Erythroblast (primary cell): ENCODE results near the gene TEX19.

Experiments
- DNase-seq, 2 experiments: peaks; one replicate each; lab custom pipeline; 2025; lab: John Stamatoyannopoulos, UW
- GATA1 ChIP-seq: IDR thresholded peaks from 2 replicates; pipeline ENCODE4 v1.6.1; 2011; ENCODE audit warnings: low read depth, mild to moderate bottlenecking, control low read depth, low read length, moderate library complexity
- POLR2A ChIP-seq: IDR thresholded peaks from 2 replicates; pipeline ENCODE4 v1.6.1; 2011; ENCODE audit warnings: mild to moderate bottlenecking, low read length

Gene TEX19

DNA sequence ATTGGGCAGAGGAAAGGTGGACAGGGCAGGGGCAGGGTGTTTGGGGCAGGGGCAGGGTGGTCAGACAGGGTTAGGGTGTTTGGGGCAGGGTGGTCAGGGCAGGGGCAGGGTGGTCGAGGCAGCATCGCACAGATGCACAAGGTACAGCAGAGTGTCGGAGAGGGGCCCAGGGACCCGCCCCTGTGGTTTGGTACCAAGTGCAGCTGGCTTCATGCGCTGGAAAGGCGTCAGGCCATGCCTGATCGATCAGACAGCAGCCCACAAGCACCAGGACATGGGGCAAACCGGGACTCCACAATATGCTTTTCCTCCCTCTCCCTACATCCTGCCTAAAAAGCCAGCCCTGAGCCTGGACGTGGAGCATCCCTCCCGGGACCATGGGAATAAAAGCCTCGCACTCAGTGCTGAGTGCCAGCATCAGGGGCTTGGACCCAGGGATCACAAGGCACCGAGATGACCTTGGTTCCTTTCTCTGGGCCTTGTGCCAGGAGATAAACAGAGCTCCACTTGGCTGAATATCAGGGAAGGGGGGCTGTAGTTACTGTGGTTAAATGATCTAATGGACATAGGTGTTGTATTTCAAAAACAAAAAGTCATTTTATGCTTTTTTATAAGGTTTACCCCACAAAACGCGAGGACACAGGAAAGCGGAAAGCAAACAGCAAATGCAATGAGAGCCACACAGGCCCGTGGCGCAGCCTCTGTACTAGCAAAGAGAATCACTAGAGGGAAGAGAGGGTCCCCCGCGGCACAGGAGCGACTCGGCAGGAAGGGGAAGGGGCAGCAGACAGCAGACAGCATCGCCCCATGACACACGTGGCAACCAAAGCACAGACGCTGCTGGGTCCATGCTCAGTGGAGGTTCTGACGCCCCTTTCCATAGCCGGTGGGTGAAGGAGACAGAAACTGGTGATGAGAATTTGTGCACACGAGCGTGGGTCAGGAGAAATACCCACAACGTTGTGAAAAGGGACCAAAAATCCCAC lies 53.8 kb downstream of the TEX19 start:
- DNase-seq, result peak; percentile 32 to 56
- TF ChIP-seq GATA1, result no peak
- no peak for TF ChIP-seq POLR2A
